Measurements from ENCODE around the gene COG7.
A peak's percentile ranks its signal among the peaks of the same experiment; 100 is the strongest.

COG7 gene

DNA sequence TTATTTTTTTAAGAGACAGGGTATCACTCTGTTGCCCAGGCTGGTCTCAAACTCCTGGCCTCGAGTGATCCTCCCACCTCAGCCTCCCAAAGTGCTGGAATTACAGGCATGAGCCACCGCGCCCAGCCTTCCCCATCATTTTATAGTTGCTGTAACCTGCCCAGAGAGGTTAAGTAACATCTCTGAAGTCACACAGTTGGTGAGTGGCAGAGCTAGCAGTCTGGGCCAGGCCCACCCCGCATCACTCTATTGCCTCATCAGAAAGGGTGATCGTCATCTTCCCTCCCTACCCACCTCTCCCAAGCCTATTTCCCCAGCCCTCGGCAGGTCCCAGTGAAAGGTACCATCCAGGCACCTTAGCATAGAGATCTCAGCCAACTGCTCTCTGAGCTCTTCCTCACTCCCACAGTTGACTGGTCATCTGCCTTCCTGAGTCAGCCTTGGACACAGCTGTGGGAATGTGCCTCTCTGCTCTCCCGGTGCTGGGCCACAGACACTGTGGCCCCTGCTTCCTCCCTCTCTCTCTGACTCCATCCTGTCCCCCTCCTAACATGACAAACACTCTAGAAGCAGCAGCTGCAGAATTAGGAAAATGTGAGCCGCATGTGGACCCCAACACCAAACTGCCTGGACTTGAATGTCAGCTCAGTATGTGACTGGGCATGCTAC is 93.8 kb downstream of the COG7 start:
- H3K9me3 ChIP-seq (ENCODE audit: control insufficient read depth, insufficient read depth, low read depth, low read length): no peaks in the 10 kb centered on the region
- TF ChIP-seq ZNF239 (tag by site-specific recombination; IDR thresholded peaks at IDR 0.05) (no peak), ZNF112 (tag by site-specific recombination; IDR thresholded peaks at IDR 0.05) (no peak), ZNF768 (tag by site-specific recombination; IDR thresholded peaks at IDR 0.05) (peak; percentile 57; the same call in 1 of the 2 replicates), ZNF18 (tag by site-specific recombination; IDR thresholded peaks at IDR 0.05) (no peak)
- TF ChIP-seq, protein P1, sequence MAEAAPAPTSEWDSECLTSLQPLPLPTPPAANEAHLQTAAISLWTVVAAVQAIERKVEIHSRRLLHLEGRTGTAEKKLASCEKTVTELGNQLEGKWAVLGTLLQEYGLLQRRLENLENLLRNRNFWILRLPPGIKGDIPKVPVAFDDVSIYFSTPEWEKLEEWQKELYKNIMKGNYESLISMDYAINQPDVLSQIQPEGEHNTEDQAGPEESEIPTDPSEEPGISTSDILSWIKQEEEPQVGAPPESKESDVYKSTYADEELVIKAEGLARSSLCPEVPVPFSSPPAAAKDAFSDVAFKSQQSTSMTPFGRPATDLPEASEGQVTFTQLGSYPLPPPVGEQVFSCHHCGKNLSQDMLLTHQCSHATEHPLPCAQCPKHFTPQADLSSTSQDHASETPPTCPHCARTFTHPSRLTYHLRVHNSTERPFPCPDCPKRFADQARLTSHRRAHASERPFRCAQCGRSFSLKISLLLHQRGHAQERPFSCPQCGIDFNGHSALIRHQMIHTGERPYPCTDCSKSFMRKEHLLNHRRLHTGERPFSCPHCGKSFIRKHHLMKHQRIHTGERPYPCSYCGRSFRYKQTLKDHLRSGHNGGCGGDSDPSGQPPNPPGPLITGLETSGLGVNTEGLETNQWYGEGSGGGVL (tag by site-specific recombination; IDR thresholded peaks at IDR 0.05): no peak
- CTCF ChIA-PET: no interaction called here

GRCh38 chr16:23357761-23358290 is 95.2 kb downstream of the COG7 start:
- ChIA-PET POLR2A (no interaction called here), CTCF (interaction anchor here (0.6 to 1.1 kb wide), 3 partner anchors 13 to 76 kb away, joined by 3 to 4 read pairs (median 3); no protein-coding TSS in a partner anchor)

More for the DNA sequence above, 93.8 kb downstream of the COG7 start:
- H3K27ac ChIP-seq (ENCODE audit: extremely low read depth, low read depth, low read length): no peak overlapping the region
- POLR2A ChIA-PET: no interaction called here
- no peaks in the 10 kb centered on the region for H3K4me1 ChIP-seq (ENCODE audit: control insufficient read depth, insufficient read depth, low read length)
- no peaks in the 10 kb centered on the region; a peak in 1 of 3 replicates for H3K36me3 ChIP-seq (ENCODE audit: control insufficient read depth in 2 of 2, insufficient read depth in 1 of 2, low read length in 2 of 2)
- H3K4me3 ChIP-seq (ENCODE audit: low read depth, low read length): no peak overlapping the region

More at GRCh38 chr16:23357761-23358290, 95.2 kb downstream of the COG7 start:
- H3K27ac ChIP-seq (ENCODE audit: extremely low read depth, low read depth, low read length): no peak overlapping the region
- H3K4me3 ChIP-seq (ENCODE audit: low read depth, low read length): no peak overlapping the region
- H3K36me3 ChIP-seq (ENCODE audit: control insufficient read depth in 2 of 2, insufficient read depth in 1 of 2, low read length in 2 of 2): no peaks in the 10 kb centered on the region; a peak in 1 of 3 replicates
- no peak for TF ChIP-seq PRDM10 (tag by site-specific recombination; IDR thresholded peaks at IDR 0.05)
- TF ChIP-seq ZNF473 (tag by site-specific recombination; IDR thresholded peaks at IDR 0.05): no peak
- no peak for TF ChIP-seq ZNF311 (tag by site-specific recombination; IDR thresholded peaks at IDR 0.05; ENCODE audit: borderline replicate concordance)
- TF ChIP-seq ZNF324 (tag by site-specific recombination; IDR thresholded peaks at IDR 0.05): no peak
- TF ChIP-seq SCRT1 (tag by site-specific recombination; IDR thresholded peaks at IDR 0.05; ENCODE audit: borderline replicate concordance): no peak
- TF ChIP-seq ZNF138 (tag by site-specific recombination; IDR thresholded peaks at IDR 0.05; ENCODE audit: borderline replicate concordance): no peak
- no peak for TF ChIP-seq ZNF777 (tag by site-specific recombination; IDR thresholded peaks at IDR 0.05; ENCODE audit: borderline replicate concordance)
- TF ChIP-seq ZBTB10 (tag by site-specific recombination; IDR thresholded peaks at IDR 0.05): no peak
- no peak for TF ChIP-seq ZNF426 (tag by site-specific recombination; IDR thresholded peaks at IDR 0.05)
- TF ChIP-seq, protein P2, sequence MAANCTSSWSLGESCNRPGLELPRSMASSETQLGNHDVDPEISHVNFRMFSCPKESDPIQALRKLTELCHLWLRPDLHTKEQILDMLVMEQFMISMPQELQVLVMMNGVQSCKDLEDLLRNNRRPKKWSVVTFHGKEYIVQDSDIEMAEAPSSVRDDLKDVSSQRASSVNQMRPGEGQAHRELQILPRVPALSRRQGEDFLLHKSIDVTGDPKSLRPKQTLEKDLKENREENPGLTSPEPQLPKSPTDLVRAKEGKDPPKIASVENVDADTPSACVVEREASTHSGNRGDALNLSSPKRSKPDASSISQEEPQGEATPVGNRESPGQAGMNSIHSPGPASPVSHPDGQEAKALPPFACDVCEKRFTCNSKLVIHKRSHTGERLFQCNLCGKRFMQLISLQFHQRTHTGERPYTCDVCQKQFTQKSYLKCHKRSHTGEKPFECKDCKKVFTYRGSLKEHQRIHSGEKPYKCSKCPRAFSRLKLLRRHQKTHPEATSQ (tag by site-specific recombination; IDR thresholded peaks at IDR 0.05): no peak
- H3K4me1 ChIP-seq (ENCODE audit: control insufficient read depth, insufficient read depth, low read length): no peaks in the 10 kb centered on the region
- no peaks in the 10 kb centered on the region for H3K9me3 ChIP-seq (ENCODE audit: control insufficient read depth, insufficient read depth, low read depth, low read length)
